ENCODE results near the gene BAD.

DNA sequence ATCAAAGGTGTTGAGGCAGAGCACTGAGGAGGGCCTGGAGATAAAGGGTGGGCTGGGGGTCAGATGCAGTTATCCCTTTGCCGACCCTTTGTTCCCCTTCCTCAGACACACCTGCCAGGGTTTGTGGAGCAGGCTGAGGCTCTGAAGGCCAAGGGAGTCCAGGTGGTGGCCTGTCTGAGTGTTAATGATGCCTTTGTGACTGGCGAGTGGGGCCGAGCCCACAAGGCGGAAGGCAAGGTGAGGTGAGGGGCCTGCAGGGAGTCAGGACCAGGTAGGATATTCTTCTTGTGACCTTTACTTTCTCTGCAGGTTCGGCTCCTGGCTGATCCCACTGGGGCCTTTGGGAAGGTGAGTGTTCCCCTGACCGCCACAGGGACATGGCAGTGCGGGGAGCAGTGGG lies 36.1 kb upstream of the BAD start:
- TF ChIP-seq, protein P1, sequence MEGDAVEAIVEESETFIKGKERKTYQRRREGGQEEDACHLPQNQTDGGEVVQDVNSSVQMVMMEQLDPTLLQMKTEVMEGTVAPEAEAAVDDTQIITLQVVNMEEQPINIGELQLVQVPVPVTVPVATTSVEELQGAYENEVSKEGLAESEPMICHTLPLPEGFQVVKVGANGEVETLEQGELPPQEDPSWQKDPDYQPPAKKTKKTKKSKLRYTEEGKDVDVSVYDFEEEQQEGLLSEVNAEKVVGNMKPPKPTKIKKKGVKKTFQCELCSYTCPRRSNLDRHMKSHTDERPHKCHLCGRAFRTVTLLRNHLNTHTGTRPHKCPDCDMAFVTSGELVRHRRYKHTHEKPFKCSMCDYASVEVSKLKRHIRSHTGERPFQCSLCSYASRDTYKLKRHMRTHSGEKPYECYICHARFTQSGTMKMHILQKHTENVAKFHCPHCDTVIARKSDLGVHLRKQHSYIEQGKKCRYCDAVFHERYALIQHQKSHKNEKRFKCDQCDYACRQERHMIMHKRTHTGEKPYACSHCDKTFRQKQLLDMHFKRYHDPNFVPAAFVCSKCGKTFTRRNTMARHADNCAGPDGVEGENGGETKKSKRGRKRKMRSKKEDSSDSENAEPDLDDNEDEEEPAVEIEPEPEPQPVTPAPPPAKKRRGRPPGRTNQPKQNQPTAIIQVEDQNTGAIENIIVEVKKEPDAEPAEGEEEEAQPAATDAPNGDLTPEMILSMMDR (IDR thresholded peaks at IDR 0.05): no peak
- TF ChIP-seq POLR2A (IDR thresholded peaks at IDR 0.05): no peak

All from heart left ventricle (tissue), 13 donors.